Measurements from ENCODE around the gene CCDC6. TPM values are rescaled to one million over a fixed set of nuclear protein-coding genes. Genes with fewer than 3 reads are reported as not detected.

Gene CCDC6
- total RNA-seq, 4 donors from 2014 or later, result 30.8 to 66.0 (median 53.4) TPM

GRCh38 chr10:59907918-59908807, 1.8 kb upstream of the CCDC6 start:
- Histone ChIP-seq H3K4me1 (peaks cover 0 to 44% (median 13%) of the 10 kb centered on the region in 3 donors), H3K36me3 (no peaks in the 10 kb centered on the region), H3K27me3 (no peaks in the 10 kb centered on the region), H3K27ac (peak overlapping the region; percentile 81 to 98 (median 90)), H3K9me3 (peaks cover 0 to 1% (median 0%) of the 10 kb centered on the region in 3 donors), H3K4me3 (peak overlapping the region; percentile 54 to 90)
- peak; percentile 76 for TF ChIP-seq POLR2AphosphoS5 (IDR thresholded peaks at IDR 0.05)
- TF ChIP-seq EP300 (IDR thresholded peaks at IDR 0.05), result no peak
- peak in 1 of 2 donors; percentile 43 for TF ChIP-seq POLR2A (IDR thresholded peaks at IDR 0.05)
- no peak for TF ChIP-seq CTCF (IDR thresholded peaks at IDR 0.05)
- WGBS, 2 donors (ENCODE audit: low coverage in 1 of 2), result 0 to 1% methylated on average over 4 to 9 of the region's 9 CpGs
- ATAC-seq, result peak; percentile 50

- peaks cover 0 to 50% (median 13%) of the 10 kb centered on the region in 3 donors for H3K4me1 ChIP-seq
Observed at GRCh38 chr10:59907537-59907917, 1.2 kb upstream of the CCDC6 start.

GRCh38 chr10:59905731-59906416, 482 bp downstream of the CCDC6 start:
- H3K9me3 ChIP-seq, result no peaks in the 10 kb centered on the region
- ATAC-seq, result no peak
- WGBS, 2 donors (ENCODE audit: low coverage in 1 of 2), result 0% methylated on average over 3 of the region's 56 CpGs; no CpG with 5 or more reads in 1 of the 2 donors
- peaks cover 0 to 66% (median 18%) of the 10 kb centered on the region in 3 donors for H3K4me1 ChIP-seq
- peak overlapping the region; percentile 78 to 90 for H3K4me3 ChIP-seq
- TF ChIP-seq EP300 (IDR thresholded peaks at IDR 0.05) (no peak), POLR2AphosphoS5 (IDR thresholded peaks at IDR 0.05) (no peak), CTCF (IDR thresholded peaks at IDR 0.05) (no peak), POLR2A (IDR thresholded peaks at IDR 0.05) (no peak)
- H3K36me3 ChIP-seq, result no peaks in the 10 kb centered on the region
- no peaks in the 10 kb centered on the region for H3K27me3 ChIP-seq
- H3K27ac ChIP-seq, result peak overlapping the region; percentile 81 to 98 (median 90)

More at GRCh38 chr10:59907537-59907917, 1.2 kb upstream of the CCDC6 start:
- Histone ChIP-seq H3K36me3 (no peaks in the 10 kb centered on the region), H3K4me3 (peak overlapping the region; percentile 78 to 90), H3K27me3 (no peaks in the 10 kb centered on the region), H3K27ac (peak overlapping the region; percentile 81 to 98 (median 90)), H3K9me3 (no peaks in the 10 kb centered on the region)
- WGBS, 2 donors (ENCODE audit: low coverage in 1 of 2), result 29 to 31% methylated on average over 2 of the region's 2 CpGs
- TF ChIP-seq CTCF (IDR thresholded peaks at IDR 0.05) (no peak), POLR2AphosphoS5 (IDR thresholded peaks at IDR 0.05) (peak; percentile 8), POLR2A (IDR thresholded peaks at IDR 0.05) (no peak)
- ATAC-seq, result no peak

- no peak for ATAC-seq
- H3K27ac ChIP-seq, result peak overlapping the region; percentile 81 to 98 (median 90)
- 0 to 1% methylated on average over 5 to 14 of the region's 23 CpGs for WGBS, 2 donors (ENCODE audit: low coverage in 1 of 2)
- peaks cover 0 to 73% (median 20%) of the 10 kb centered on the region in 3 donors for H3K4me1 ChIP-seq
- H3K27me3 ChIP-seq, result no peaks in the 10 kb centered on the region
- no peaks in the 10 kb centered on the region for H3K36me3 ChIP-seq
- no peaks in the 10 kb centered on the region for H3K9me3 ChIP-seq
- peak in 1 of 4 experiments; percentile 3 for TF ChIP-seq CTCF (IDR thresholded peaks at IDR 0.05)
- no peak for TF ChIP-seq POLR2AphosphoS5 (IDR thresholded peaks at IDR 0.05)
- peak in 1 of 2 donors; percentile 7 for TF ChIP-seq POLR2A (IDR thresholded peaks at IDR 0.05)
- no peak for TF ChIP-seq EP300 (IDR thresholded peaks at IDR 0.05)
- H3K4me3 ChIP-seq, result peak overlapping the region; percentile 78 to 90
Observed at GRCh38 chr10:59905066-59905730, 1.2 kb downstream of the CCDC6 start.
